ENCODE data around the gene YTHDF1. TPM values are rescaled to one million over a fixed set of nuclear protein-coding genes. Genes with fewer than 3 reads are reported as not detected.
"Not testable (repeated sequence)": the region's sequence is repeated elsewhere in the genome, so short reads cannot be mapped to it uniquely, and the experiment has no call there.

Gene YTHDF1
- polyA plus RNA-seq, 4 donors, result 20.3 to 37.9 (median 22.9) TPM

GRCh38 chr20:63253438-63254231, 37.7 kb upstream of the YTHDF1 start:
- no peaks in the 10 kb centered on the region for H3K36me3 ChIP-seq (ENCODE audit: control insufficient read depth in 3 of 3, insufficient read depth in 2 of 3, low read depth in 1 of 3, low read length in 3 of 3)
- 1 to 4% (median 2%) methylated on average over 61 to 89 of the region's 89 CpGs for WGBS, 3 donors
- FAIRE-seq (no peak), DNase-seq (no peak)
- peaks cover 0 to 12% (median 0%) of the 10 kb centered on the region in 3 donors for H3K4me1 ChIP-seq (ENCODE audit: control insufficient read depth in 3 of 3, insufficient read depth in 2 of 3, low read depth in 1 of 3, low read length in 2 of 3)
- H3K27ac ChIP-seq (ENCODE audit: low read depth in 1 of 3, low read length in 2 of 3), result no peak overlapping the region
- peak overlapping the region in 1 of 3 donors; percentile 26 for H3K4me3 ChIP-seq (ENCODE audit: low read depth in 1 of 3, low read length in 3 of 3)
- H3K9me3 ChIP-seq (ENCODE audit: control insufficient read depth in 2 of 2, insufficient read depth in 1 of 2, low read depth in 1 of 2, low read length in 1 of 2), result no peaks in the 10 kb centered on the region
- peaks cover 11 to 41% (median 23%) of the 10 kb centered on the region in 3 donors for H3K27me3 ChIP-seq (ENCODE audit: control insufficient read depth in 3 of 3, insufficient read depth in 3 of 3, low read length in 3 of 3)

GRCh38 chr20:63253065-63253437, 37.1 kb upstream of the YTHDF1 start:
- peaks cover 11 to 47% (median 28%) of the 10 kb centered on the region in 3 donors for H3K27me3 ChIP-seq (ENCODE audit: control insufficient read depth in 3 of 3, insufficient read depth in 3 of 3, low read length in 3 of 3)
- WGBS, 3 donors, result 10 to 18% (median 14%) methylated on average over 16 of the region's 16 CpGs
- DNase-seq (no peak), FAIRE-seq (no peak)
- no peaks in the 10 kb centered on the region for H3K36me3 ChIP-seq (ENCODE audit: control insufficient read depth in 3 of 3, insufficient read depth in 2 of 3, low read depth in 1 of 3, low read length in 3 of 3)
- no peak overlapping the region for H3K27ac ChIP-seq (ENCODE audit: low read depth in 1 of 3, low read length in 2 of 3)
- H3K9me3 ChIP-seq (ENCODE audit: control insufficient read depth in 2 of 2, insufficient read depth in 1 of 2, low read depth in 1 of 2, low read length in 1 of 2), result no peaks in the 10 kb centered on the region
- peaks cover 0 to 7% (median 0%) of the 10 kb centered on the region in 3 donors for H3K4me1 ChIP-seq (ENCODE audit: control insufficient read depth in 3 of 3, insufficient read depth in 2 of 3, low read depth in 1 of 3, low read length in 2 of 3)
- H3K4me3 ChIP-seq (ENCODE audit: low read depth in 1 of 3, low read length in 3 of 3), result peak overlapping the region in 1 of 3 donors; percentile 26

- Histone ChIP-seq H3K4me3 (ENCODE audit: low read depth in 1 of 3, low read length in 3 of 3) (no peak overlapping the region), H3K36me3 (ENCODE audit: control insufficient read depth in 3 of 3, insufficient read depth in 2 of 3, low read depth in 1 of 3, low read length in 3 of 3) (peaks cover 0 to under 1% (median 0%) of the 10 kb centered on the region in 3 donors), H3K27me3 (ENCODE audit: control insufficient read depth in 3 of 3, insufficient read depth in 3 of 3, low read length in 3 of 3) (peaks cover 11 to 55% (median 32%) of the 10 kb centered on the region in 3 donors), H3K4me1 (ENCODE audit: control insufficient read depth in 3 of 3, insufficient read depth in 2 of 3, low read depth in 1 of 3, low read length in 2 of 3) (peaks cover 0 to 6% (median 0%) of the 10 kb centered on the region in 3 donors), H3K27ac (ENCODE audit: low read depth in 1 of 3, low read length in 2 of 3) (no peak overlapping the region), H3K9me3 (ENCODE audit: control insufficient read depth in 2 of 2, insufficient read depth in 1 of 2, low read depth in 1 of 2, low read length in 1 of 2) (no peaks in the 10 kb centered on the region)
- DNase-seq (no peak), FAIRE-seq (no peak)
- WGBS, 3 donors, result 47 to 59% (median 56%) methylated on average over 7 to 8 of the region's 8 CpGs
These were observed 36.4 kb upstream of the YTHDF1 start for GRCh38 chr20:63252284-63252711.

- not testable (repeated sequence) for H3K9me3 ChIP-seq (ENCODE audit: control insufficient read depth in 2 of 2, insufficient read depth in 1 of 2, low read depth in 1 of 2, low read length in 1 of 2); H3K36me3 ChIP-seq (ENCODE audit: control insufficient read depth in 3 of 3, insufficient read depth in 2 of 3, low read depth in 1 of 3, low read length in 3 of 3); H3K4me1 ChIP-seq (ENCODE audit: control insufficient read depth in 3 of 3, insufficient read depth in 2 of 3, low read depth in 1 of 3, low read length in 2 of 3); DNase-seq; H3K4me3 ChIP-seq (ENCODE audit: low read depth in 1 of 3, low read length in 3 of 3); FAIRE-seq; H3K27ac ChIP-seq (ENCODE audit: low read depth in 1 of 3, low read length in 2 of 3)
- H3K27me3 ChIP-seq (ENCODE audit: control insufficient read depth in 3 of 3, insufficient read depth in 3 of 3, low read length in 3 of 3), result peaks cover 11 to 60% (median 38%) of the 10 kb centered on the region in 3 donors
- 20 to 36% (median 24%) methylated on average over 12 of the region's 14 CpGs for WGBS, 3 donors
These were observed 35.4 kb upstream of the YTHDF1 start for GRCh38 chr20:63251350-63251749.

GRCh38 chr20:63249891-63250290, 34.0 kb upstream of the YTHDF1 start:
- Histone ChIP-seq H3K4me3 (ENCODE audit: low read depth in 1 of 3, low read length in 3 of 3) (no peak overlapping the region), H3K27ac (ENCODE audit: low read depth in 1 of 3, low read length in 2 of 3) (no peak overlapping the region), H3K9me3 (ENCODE audit: control insufficient read depth in 2 of 2, insufficient read depth in 1 of 2, low read depth in 1 of 2, low read length in 1 of 2) (no peaks in the 10 kb centered on the region), H3K27me3 (ENCODE audit: control insufficient read depth in 3 of 3, insufficient read depth in 3 of 3, low read length in 3 of 3) (peaks cover 11 to 48% (median 31%) of the 10 kb centered on the region in 3 donors), H3K4me1 (ENCODE audit: control insufficient read depth in 3 of 3, insufficient read depth in 2 of 3, low read depth in 1 of 3, low read length in 2 of 3) (peaks cover 0 to 2% (median 0%) of the 10 kb centered on the region in 3 donors), H3K36me3 (ENCODE audit: control insufficient read depth in 3 of 3, insufficient read depth in 2 of 3, low read depth in 1 of 3, low read length in 3 of 3) (peaks cover 0 to 2% (median 0%) of the 10 kb centered on the region in 3 donors)
- DNase-seq, result no peak
- FAIRE-seq, result no peak
- 82 to 89% (median 86%) methylated on average over 14 to 15 of the region's 15 CpGs for WGBS, 3 donors

- Histone ChIP-seq H3K27ac (ENCODE audit: low read depth in 1 of 3, low read length in 2 of 3) (no peak overlapping the region), H3K27me3 (ENCODE audit: control insufficient read depth in 3 of 3, insufficient read depth in 3 of 3, low read length in 3 of 3) (peaks cover 8 to 45% (median 29%) of the 10 kb centered on the region in 3 donors), H3K4me3 (ENCODE audit: low read depth in 1 of 3, low read length in 3 of 3) (no peak overlapping the region), H3K36me3 (ENCODE audit: control insufficient read depth in 3 of 3, insufficient read depth in 2 of 3, low read depth in 1 of 3, low read length in 3 of 3) (peaks cover 0 to 2% (median 0%) of the 10 kb centered on the region in 3 donors), H3K9me3 (ENCODE audit: control insufficient read depth in 2 of 2, insufficient read depth in 1 of 2, low read depth in 1 of 2, low read length in 1 of 2) (no peaks in the 10 kb centered on the region), H3K4me1 (ENCODE audit: control insufficient read depth in 3 of 3, insufficient read depth in 2 of 3, low read depth in 1 of 3, low read length in 2 of 3) (no peaks in the 10 kb centered on the region)
- DNase-seq, result no peak
- WGBS, 3 donors, result 65 to 72% (median 67%) methylated on average over 25 of the region's 25 CpGs
- no peak for FAIRE-seq
These were observed 33.1 kb upstream of the YTHDF1 start for GRCh38 chr20:63248835-63249591.

- Histone ChIP-seq H3K9me3 (ENCODE audit: control insufficient read depth in 2 of 2, insufficient read depth in 1 of 2, low read depth in 1 of 2, low read length in 1 of 2) (no peaks in the 10 kb centered on the region), H3K27me3 (ENCODE audit: control insufficient read depth in 3 of 3, insufficient read depth in 3 of 3, low read length in 3 of 3) (peaks cover 0 to 36% (median 25%) of the 10 kb centered on the region in 3 donors), H3K36me3 (ENCODE audit: control insufficient read depth in 3 of 3, insufficient read depth in 2 of 3, low read depth in 1 of 3, low read length in 3 of 3) (peaks cover 0 to 2% (median 0%) of the 10 kb centered on the region in 3 donors), H3K4me3 (ENCODE audit: low read depth in 1 of 3, low read length in 3 of 3) (no peak overlapping the region), H3K27ac (ENCODE audit: low read depth in 1 of 3, low read length in 2 of 3) (no peak overlapping the region), H3K4me1 (ENCODE audit: control insufficient read depth in 3 of 3, insufficient read depth in 2 of 3, low read depth in 1 of 3, low read length in 2 of 3) (no peaks in the 10 kb centered on the region)
- WGBS, 3 donors, result 49 to 73% (median 62%) methylated on average over 22 to 24 of the region's 24 CpGs
- FAIRE-seq (no peak), DNase-seq (no peak)
These were observed 31.8 kb upstream of the YTHDF1 start for GRCh38 chr20:63247671-63248228.

Data from small intestine (tissue), 7 donors.